Vagina (tissue), 2 donors: ENCODE results near the gene TTC33. TPM values are rescaled to one million over a fixed set of nuclear protein-coding genes. Genes with fewer than 3 reads are reported as not detected.

Source experiments
- DNase-seq, 2 donors: peaks; one replicate each; pipeline ENCODE4 v3.0.0-alpha.2; 2017; ENCODE audit errors: extremely low spot score in 2 of 2
- H3K27ac ChIP-seq: fragments of 200-600 bp; sonication (generic); one replicate; pipeline ENCODE4 v1.5.1; 2019
- H3K27me3 ChIP-seq: fragments of 200-600 bp; sonication (generic); one replicate; pipeline ENCODE4 v1.5.1; 2019
- H3K36me3 ChIP-seq, 2 donors: fragments of 200-600 bp; sonication (generic); one replicate each; pipeline ENCODE4 v1.5.1; 2017 to 2019
- H3K4me1 ChIP-seq: fragments of 200-600 bp; sonication (generic); one replicate; pipeline ENCODE4 v1.5.1; 2019
- H3K4me3 ChIP-seq, 2 donors: fragments of 200-600 bp; sonication (generic); 1 replicate in 1 of 2; 2 replicates in 1 of 2; pipeline ENCODE4 v1.5.1; 2016 to 2019
- H3K9me3 ChIP-seq: fragments of 200-600 bp; sonication (generic); one replicate; pipeline ENCODE4 v1.5.1; 2019
- CTCF ChIP-seq, 3 experiments: fragments of 450-650 bp in 2 of 3; fragments of 200-600 bp in 1 of 3; sonication (generic) in 1 of 3; IDR thresholded peaks; one replicate each; pipeline ENCODE4 v1.5.1; 2017 to 2019; ENCODE audit warnings: antibody characterized with exemption in 3 of 3, mild to moderate bottlenecking in 2 of 3, moderate library complexity in 2 of 3
- POLR2A ChIP-seq, 2 donors: fragments of 450-650 bp; IDR thresholded peaks; one replicate each; pipeline ENCODE4 v1.6.1; 2017; ENCODE audit warnings: antibody characterized with exemption in 2 of 2, mild to moderate bottlenecking in 2 of 2, moderate library complexity in 2 of 2
- POLR2AphosphoS5 ChIP-seq, 2 donors: sonication (generic); formaldehyde crosslinking; IDR thresholded peaks; one replicate each; pipeline ENCODE4 v1.9.0; 2017; ENCODE audit warnings: antibody characterized with exemption in 2 of 2, mild to moderate bottlenecking in 2 of 2, low read depth in 1 of 2; ENCODE audit not compliant: insufficient read depth in 1 of 2
- intact Hi-C: fragments of 100-400 bp; cut with DNase I; formaldehyde crosslinking; loops from one replicate; pipeline ENCODE4 v1.15.1; 2023
- total RNA-seq: library from RNA; depleted of rRNA; stranded (reverse); fragments of >200 nt; gene quantifications from one replicate; pipeline ENCODE4 v1.2.3, GENCODE V29; 2016

The TTC33 gene
- total RNA-seq, 1 donor from 2014 or later = 12.8 TPM

GRCh38 chr5:40507095-40507494 is 248.7 kb downstream of the TTC33 start:
- Histone ChIP-seq H3K9me3 (no peaks in the 10 kb centered on the region), H3K27me3 (no peaks in the 10 kb centered on the region), H3K36me3 (no peaks in the 10 kb centered on the region), H3K4me1 (no peaks in the 10 kb centered on the region), H3K27ac (no peak overlapping the region), H3K4me3 (no peak overlapping the region)
- intact Hi-C loops = no loop called here
- no peak for DNase-seq
- TF ChIP-seq CTCF (IDR thresholded peaks at IDR 0.05) (no peak), POLR2A (IDR thresholded peaks at IDR 0.05) (no peak), POLR2AphosphoS5 (IDR thresholded peaks at IDR 0.05; ENCODE audit: insufficient read depth in 1 of 2, low read depth in 1 of 2) (no peak)

GRCh38 chr5:40505031-40505430 is 250.7 kb downstream of the TTC33 start:
- Histone ChIP-seq H3K4me1 (no peaks in the 10 kb centered on the region), H3K36me3 (no peaks in the 10 kb centered on the region), H3K9me3 (no peaks in the 10 kb centered on the region), H3K27ac (no peak overlapping the region), H3K27me3 (no peaks in the 10 kb centered on the region), H3K4me3 (no peak overlapping the region)
- DNase-seq = no peak
- intact Hi-C loops = no loop called here
- no peak for TF ChIP-seq CTCF (IDR thresholded peaks at IDR 0.05)
- TF ChIP-seq POLR2A (IDR thresholded peaks at IDR 0.05) = no peak
- no peak for TF ChIP-seq POLR2AphosphoS5 (IDR thresholded peaks at IDR 0.05; ENCODE audit: insufficient read depth in 1 of 2, low read depth in 1 of 2)

- Histone ChIP-seq H3K27ac (no peak overlapping the region), H3K9me3 (no peaks in the 10 kb centered on the region), H3K36me3 (no peaks in the 10 kb centered on the region), H3K4me3 (no peak overlapping the region), H3K27me3 (no peaks in the 10 kb centered on the region), H3K4me1 (no peaks in the 10 kb centered on the region)
- TF ChIP-seq POLR2A (IDR thresholded peaks at IDR 0.05) (no peak), CTCF (IDR thresholded peaks at IDR 0.05) (no peak), POLR2AphosphoS5 (IDR thresholded peaks at IDR 0.05; ENCODE audit: insufficient read depth in 1 of 2, low read depth in 1 of 2) (no peak)
- DNase-seq = no peak
- intact Hi-C loops = no loop called here
These were observed 252.3 kb downstream of the TTC33 start for GRCh38 chr5:40503439-40503838.

- Histone ChIP-seq H3K9me3 (no peaks in the 10 kb centered on the region), H3K36me3 (no peaks in the 10 kb centered on the region), H3K27me3 (no peaks in the 10 kb centered on the region), H3K4me3 (no peak overlapping the region), H3K4me1 (no peaks in the 10 kb centered on the region), H3K27ac (no peak overlapping the region)
- intact Hi-C loops = no loop called here
- no peak for DNase-seq
- TF ChIP-seq CTCF (IDR thresholded peaks at IDR 0.05) = no peak
- TF ChIP-seq POLR2AphosphoS5 (IDR thresholded peaks at IDR 0.05; ENCODE audit: insufficient read depth in 1 of 2, low read depth in 1 of 2) = no peak
- TF ChIP-seq POLR2A (IDR thresholded peaks at IDR 0.05) = no peak
These were observed 253.0 kb downstream of the TTC33 start for GRCh38 chr5:40502736-40503135.

- no peaks in the 10 kb centered on the region for H3K9me3 ChIP-seq
- TF ChIP-seq POLR2AphosphoS5 (IDR thresholded peaks at IDR 0.05; ENCODE audit: insufficient read depth in 1 of 2, low read depth in 1 of 2) = no peak
- TF ChIP-seq POLR2A (IDR thresholded peaks at IDR 0.05) = no peak
- TF ChIP-seq CTCF (IDR thresholded peaks at IDR 0.05) = no peak
- no peaks in the 10 kb centered on the region for H3K4me1 ChIP-seq
- no peak overlapping the region for H3K4me3 ChIP-seq
- DNase-seq = no peak
- no peaks in the 10 kb centered on the region for H3K27me3 ChIP-seq
- H3K27ac ChIP-seq = no peak overlapping the region
- no peaks in the 10 kb centered on the region for H3K36me3 ChIP-seq
- intact Hi-C loops = no loop called here
These were observed 253.9 kb downstream of the TTC33 start for GRCh38 chr5:40501711-40502444.
